Common myeloid progenitor, CD34-positive (primary cell): ENCODE results near the gene SCIN.
"Not testable (repeated sequence)": the region's sequence is repeated elsewhere in the genome, so short reads cannot be mapped to it uniquely, and the experiment has no call there.

Experiments
- CTCF ChIA-PET: fragments of 350-600 bp; sonication (Branson Sonifier 250); formaldehyde crosslinking; loops from one replicate; lab custom pipeline; 2021; ENCODE audit warnings: antibody characterized with exemption; lab: Charles Lee
- POLR2A ChIA-PET: fragments of 350-600 bp; sonication (Branson Sonifier 250); formaldehyde crosslinking; loops from one replicate; lab custom pipeline; 2021; ENCODE audit warnings: antibody characterized with exemption; lab: Charles Lee
- DNase-seq, 3 donors: peaks; one replicate each; pipeline versions ENCODE4 v3.0.0 to v3.0.0-alpha.2; 2013
- H3K27ac ChIP-seq, 2 experiments: 1 replicate in 1 of 2; 2 replicates in 1 of 2; pipeline ENCODE4 v1.7.0; 2013; ENCODE audit warnings: inconsistent platforms in 2 of 2, low read length in 2 of 2, mild to moderate bottlenecking in 2 of 2, low read depth in 1 of 2, moderate library complexity in 1 of 2; ENCODE audit not compliant: severe bottlenecking in 2 of 2, insufficient read depth in 1 of 2, poor library complexity in 1 of 2
- H3K27me3 ChIP-seq, 5 experiments: replicated peaks in 2 of 5; 1 replicate in 3 of 5; 2 replicates in 2 of 5; pipeline versions ENCODE4 v1.6.1 to v1.7.0; 2013; ENCODE audit warnings: low read length in 4 of 5, mild to moderate bottlenecking in 2 of 5, moderate library complexity in 2 of 5, inconsistent platforms in 1 of 5; ENCODE audit not compliant: insufficient read depth in 5 of 5, control insufficient read depth in 4 of 5
- H3K36me3 ChIP-seq, 4 experiments: 1 replicate in 2 of 4; 2 replicates in 2 of 4; pipeline versions ENCODE4 v1.6.1 to v1.7.0; 2013; ENCODE audit warnings: low read length in 3 of 4, control low read depth in 1 of 4, mild to moderate bottlenecking in 1 of 4; ENCODE audit not compliant: control insufficient read depth in 4 of 4, insufficient read depth in 4 of 4
- H3K4me1 ChIP-seq, 4 experiments: 1 replicate in 3 of 4; 2 replicates in 1 of 4; pipeline versions ENCODE4 v1.6.1 to v1.7.1; 2013; ENCODE audit warnings: low read length in 3 of 4, mild to moderate bottlenecking in 3 of 4, control low read depth in 1 of 4, inconsistent platforms in 1 of 4, moderate library complexity in 1 of 4; ENCODE audit not compliant: control insufficient read depth in 4 of 4, insufficient read depth in 4 of 4; ENCODE audit errors: control extremely low read depth in 1 of 4
- H3K4me3 ChIP-seq, 7 experiments: 1 replicate in 4 of 7; 2 replicates in 3 of 7; pipeline versions ENCODE4 v1.5.1 to v1.7.0; 2013; ENCODE audit warnings: mild to moderate bottlenecking in 7 of 7, low read length in 6 of 7, moderate library complexity in 6 of 7, inconsistent platforms in 2 of 7, low read depth in 2 of 7, control low read depth in 1 of 7; ENCODE audit not compliant: insufficient read depth in 4 of 7, control insufficient read depth in 1 of 7; ENCODE audit errors: extremely low read depth in 1 of 7
- H3K9me3 ChIP-seq, 5 experiments: 1 replicate in 4 of 5; 2 replicates in 1 of 5; pipeline versions ENCODE4 v1.6.1 to v1.7.1; 2013; ENCODE audit warnings: low read length in 4 of 5, mild to moderate bottlenecking in 2 of 5, inconsistent platforms in 1 of 5, low read depth in 1 of 5, moderate library complexity in 1 of 5; ENCODE audit not compliant: control insufficient read depth in 4 of 5, insufficient read depth in 2 of 5; ENCODE audit errors: control extremely low read depth in 1 of 5
- WGBS: methylation state at CpG from one replicate; pipeline ENCODE4 v1.1.5; 2013; ENCODE audit not compliant: insufficient coverage; 5-methylcytosine and 5-hydroxymethylcytosine counted together

Gene SCIN

GRCh38 chr7:12643644-12644043, 73.1 kb downstream of the SCIN start:
- WGBS: 58% methylated on average over 5 of the region's 5 CpGs
- ChIA-PET POLR2A (no interaction called here), CTCF (interaction anchor here (1.5 kb wide), 1 partner anchor 41 kb away, joined by 4 read pairs; no protein-coding TSS in a partner anchor)
- Histone ChIP-seq H3K9me3 (no peaks in the 10 kb centered on the region), H3K36me3 (no peaks in the 10 kb centered on the region), H3K27me3 (no peaks in the 10 kb centered on the region), H3K4me3 (no peak overlapping the region), H3K4me1 (peaks cover 0 to 12% (median 2%) of the 10 kb centered on the region in 4 experiments), H3K27ac (no peak overlapping the region)
- DNase-seq: peak in 2 of 3 donors; percentile 78 to 83

- H3K4me1 ChIP-seq, H3K4me3 ChIP-seq, H3K27me3 ChIP-seq, POLR2A ChIA-PET, H3K36me3 ChIP-seq, H3K9me3 ChIP-seq, DNase-seq, H3K27ac ChIP-seq: not testable (repeated sequence)
- WGBS: 67% methylated on average over 1 of the region's 6 CpGs
- CTCF ChIA-PET: interaction anchor here (1.1 kb wide), 1 partner anchor 9 kb away, joined by 3 read pairs; no protein-coding TSS in a partner anchor
Measured at GRCh38 chr7:12645212-12645611, 74.7 kb downstream of the SCIN start.

GRCh38 chr7:12646139-12646538, 75.6 kb downstream of the SCIN start:
- Histone ChIP-seq H3K36me3 (no peaks in the 10 kb centered on the region), H3K9me3 (no peaks in the 10 kb centered on the region), H3K27me3 (no peaks in the 10 kb centered on the region), H3K4me1 (peaks cover 0 to 7% (median 1%) of the 10 kb centered on the region in 4 experiments), H3K27ac (no peak overlapping the region), H3K4me3 (no peak overlapping the region)
- ChIA-PET CTCF (interaction anchor here (0.6 to 1.1 kb wide), 2 partner anchors 10 to 621 kb away, joined by 3 to 4 read pairs; no protein-coding TSS in a partner anchor), POLR2A (no interaction called here)
- peak in 1 of 3 donors; percentile 23 for DNase-seq
- WGBS: 100% methylated on average over 1 of the region's 1 CpG

- Histone ChIP-seq H3K27me3 (no peaks in the 10 kb centered on the region), H3K9me3 (no peaks in the 10 kb centered on the region), H3K4me1 (peaks cover 0 to 7% (median 1%) of the 10 kb centered on the region in 4 experiments), H3K27ac (no peak overlapping the region), H3K4me3 (no peak overlapping the region), H3K36me3 (no peaks in the 10 kb centered on the region)
- ChIA-PET POLR2A (no interaction called here), CTCF (interaction anchor here (0.6 to 1.4 kb wide), 2 partner anchors 9 to 35 kb away, joined by 3 read pairs; no protein-coding TSS in a partner anchor)
- DNase-seq: no peak
- WGBS: 100% methylated on average over 3 of the region's 6 CpGs
Measured at GRCh38 chr7:12647364-12648219, 77.1 kb downstream of the SCIN start.

GRCh38 chr7:12648704-12649261, 78.3 kb downstream of the SCIN start:
- Histone ChIP-seq H3K27ac (no peak overlapping the region), H3K4me3 (no peak overlapping the region), H3K36me3 (no peaks in the 10 kb centered on the region), H3K27me3 (no peaks in the 10 kb centered on the region), H3K9me3 (peaks cover 0 to 1% (median 0%) of the 10 kb centered on the region in 5 experiments), H3K4me1 (peaks cover 0 to 1% (median 0%) of the 10 kb centered on the region in 4 experiments)
- DNase-seq: no peak
- CTCF ChIA-PET: interaction anchor here (0.9 kb wide), 1 partner anchor 18 kb away, joined by 3 read pairs; no protein-coding TSS in a partner anchor
- WGBS: 92% methylated on average over 2 of the region's 4 CpGs
- POLR2A ChIA-PET: no interaction called here

GRCh38 chr7:12649348-12649747, 78.8 kb downstream of the SCIN start:
- Histone ChIP-seq H3K4me3 (no peak overlapping the region), H3K27ac (no peak overlapping the region), H3K27me3 (no peaks in the 10 kb centered on the region), H3K36me3 (no peaks in the 10 kb centered on the region), H3K9me3 (peaks cover 0 to 1% (median 0%) of the 10 kb centered on the region in 5 experiments), H3K4me1 (no peaks in the 10 kb centered on the region)
- ChIA-PET CTCF (interaction anchor here (0.6 to 0.9 kb wide), 3 partner anchors 17 to 1812 kb away, joined by 3 read pairs; no protein-coding TSS in a partner anchor), POLR2A (no interaction called here)
- DNase-seq: no peak

GRCh38 chr7:12650080-12650479, 79.6 kb downstream of the SCIN start:
- H3K36me3 ChIP-seq: no peaks in the 10 kb centered on the region
- no peaks in the 10 kb centered on the region for H3K4me1 ChIP-seq
- WGBS: no CpG with 5 or more reads among the region's 2 CpGs
- no peak overlapping the region for H3K4me3 ChIP-seq
- ChIA-PET POLR2A (no interaction called here), CTCF (interaction anchor here (0.6 kb wide), 1 partner anchor 1811 kb away, joined by 3 read pairs; no protein-coding TSS in a partner anchor)
- peaks cover 0 to 1% (median 0%) of the 10 kb centered on the region in 5 experiments for H3K9me3 ChIP-seq
- H3K27me3 ChIP-seq: no peaks in the 10 kb centered on the region
- no peak for DNase-seq
- H3K27ac ChIP-seq: no peak overlapping the region
